Calu3 (cell line): ENCODE data around the gene TSPAN6. TPM values are rescaled to one million over a fixed set of nuclear protein-coding genes. Genes with fewer than 3 reads are reported as not detected.

Source experiments
- BruUV-seq: library from RNA; stranded (reverse); fragments of 400-500 nt; replicated peaks from 2 replicates; lab custom pipeline; 2021; lab: Mats Ljungman, UMichigan
- CTCF ChIA-PET: fragments of 300-600 bp; sonication (Branson Sonifier 250); formaldehyde crosslinking; loops from one replicate; lab custom pipeline; 2022; ENCODE audit warnings: antibody characterized with exemption; lab: Charles Lee
- DNase-seq: peaks from one replicate; pipeline ENCODE4 v3.0.0; 2022
- H3K27ac Mint-ChIP-seq: one replicate; pipeline ENCODE4 v1.8.0; 2022; ENCODE audit warnings: mixed read lengths; ENCODE audit not compliant: unreplicated experiment
- H3K27me3 Mint-ChIP-seq: one replicate; pipeline ENCODE4 v1.8.0; 2022; ENCODE audit warnings: mixed read lengths; ENCODE audit not compliant: unreplicated experiment
- H3K36me3 Mint-ChIP-seq: one replicate; pipeline ENCODE4 v1.8.0; 2022; ENCODE audit warnings: mild to moderate bottlenecking, moderate library complexity, mixed read lengths; ENCODE audit not compliant: insufficient read depth, unreplicated experiment
- H3K4me1 Mint-ChIP-seq: one replicate; pipeline ENCODE4 v1.8.0; 2022; ENCODE audit warnings: mild to moderate bottlenecking, low read depth, mixed read lengths; ENCODE audit not compliant: unreplicated experiment
- H3K4me3 Mint-ChIP-seq: one replicate; pipeline ENCODE4 v1.8.0; 2022; ENCODE audit warnings: mild to moderate bottlenecking, low read depth, moderate library complexity, mixed read lengths; ENCODE audit not compliant: unreplicated experiment
- H3K9me3 Mint-ChIP-seq: one replicate; pipeline ENCODE4 v1.8.0; 2022; ENCODE audit warnings: low read depth, mixed read lengths; ENCODE audit not compliant: unreplicated experiment
- CTCF ChIP-seq: fragments of 200-600 bp; IDR thresholded peaks from one replicate; pipeline ENCODE4 v1.8.0; 2022; ENCODE audit warnings: antibody characterized with exemption; ENCODE audit not compliant: unreplicated experiment
- intact Hi-C: fragments of 100-400 bp; cut with micrococcal nuclease; formaldehyde crosslinking; loops from one replicate; pipeline ENCODE4 v1.10.0; 2022; ENCODE audit not compliant: unreplicated experiment
- total RNA-seq: library from RNA; stranded (reverse); gene quantifications from 2 replicates; pipeline ENCODE4 v1.2.3, GENCODE V29; 2022

Gene TSPAN6
- total RNA-seq, 1 experiment from 2014 or later = 70.6 TPM

- Mint-ChIP-seq H3K27me3 (no peaks in the 10 kb centered on the region), H3K9me3 (no peaks in the 10 kb centered on the region), H3K4me3 (no peak overlapping the region), H3K27ac (no peak overlapping the region), H3K4me1 (no peaks in the 10 kb centered on the region), H3K36me3 (no peaks in the 10 kb centered on the region)
- intact Hi-C loops = loop anchor here (2.0 to 10.0 kb wide), 2 partner anchors 97 to 185 kb away; no protein-coding TSS in a partner anchor
- no TSS peak for BruUV-seq
- DNase-seq = no peak
- CTCF ChIA-PET = no interaction called here
- TF ChIP-seq CTCF = no peak
Observed at GRCh38 chrX:100609591-100609990, 27.0 kb downstream of the TSPAN6 start.

GRCh38 chrX:100606753-100607152 is 29.9 kb downstream of the TSPAN6 start:
- Mint-ChIP-seq H3K36me3 (no peaks in the 10 kb centered on the region), H3K27ac (no peak overlapping the region), H3K9me3 (no peaks in the 10 kb centered on the region), H3K27me3 (no peaks in the 10 kb centered on the region), H3K4me1 (no peaks in the 10 kb centered on the region), H3K4me3 (no peak overlapping the region)
- no peak for TF ChIP-seq CTCF
- BruUV-seq = no TSS peak
- DNase-seq = no peak
- CTCF ChIA-PET = no interaction called here
- intact Hi-C loops = loop anchor here (10.0 kb wide), 1 partner anchor 182 kb away; no protein-coding TSS in a partner anchor

- intact Hi-C loops = loop anchor here (10.0 kb wide), 1 partner anchor 176 kb away; no protein-coding TSS in a partner anchor
- no peak for TF ChIP-seq CTCF
- Mint-ChIP-seq H3K36me3 (no peaks in the 10 kb centered on the region), H3K9me3 (no peaks in the 10 kb centered on the region), H3K27me3 (peaks cover 16% of the 10 kb centered on the region), H3K27ac (no peak overlapping the region), H3K4me1 (no peaks in the 10 kb centered on the region), H3K4me3 (no peak overlapping the region)
- no peak for DNase-seq
- BruUV-seq = no TSS peak
- CTCF ChIA-PET = interaction anchor here (0.6 kb wide), 1 partner anchor 94 kb away, joined by 5 read pairs; no protein-coding TSS in a partner anchor
Observed at GRCh38 chrX:100600758-100601157, 35.8 kb downstream of the TSPAN6 start.

- CTCF ChIA-PET = interaction anchor here (0.6 kb wide), 1 partner anchor 94 kb away, joined by 5 read pairs; no protein-coding TSS in a partner anchor
- H3K4me1 Mint-ChIP-seq = no peaks in the 10 kb centered on the region
- BruUV-seq = no TSS peak
- no peak overlapping the region for H3K27ac Mint-ChIP-seq
- no peaks in the 10 kb centered on the region for H3K9me3 Mint-ChIP-seq
- no peak for TF ChIP-seq CTCF
- intact Hi-C loops = loop anchor here (10.0 kb wide), 1 partner anchor 176 kb away; no protein-coding TSS in a partner anchor
- H3K36me3 Mint-ChIP-seq = no peaks in the 10 kb centered on the region
- DNase-seq = no peak
- peaks cover 20% of the 10 kb centered on the region for H3K27me3 Mint-ChIP-seq
- H3K4me3 Mint-ChIP-seq = no peak overlapping the region
Observed at GRCh38 chrX:100600340-100600739, 36.3 kb downstream of the TSPAN6 start.
